HCT116 (cell line): ENCODE data around the gene DAPK2.

Source experiments
- EGR1 ChIP-seq: IDR thresholded peaks from 2 replicates; pipeline ENCODE4 v1.6.1; 2012; ENCODE audit warnings: low read depth
- EZH2phosphoT487 ChIP-seq: fragments of 200-600 bp; IDR thresholded peaks from 2 replicates; pipeline ENCODE4 v1.6.1; 2018; ENCODE audit warnings: antibody characterized with exemption, borderline replicate concordance
- POLR2A ChIP-seq: IDR thresholded peaks from 2 replicates; pipeline ENCODE4 v1.7.0; 2011; ENCODE audit warnings: borderline replicate concordance; ENCODE audit not compliant: insufficient read depth, insufficient read length; ENCODE audit errors: extremely low read depth
- POLR2AphosphoS5 ChIP-seq: IDR thresholded peaks from 2 replicates; pipeline ENCODE4 v1.6.1; 2011; ENCODE audit warnings: mild to moderate bottlenecking, low read depth, low read length, moderate library complexity
- SIN3A ChIP-seq: IDR thresholded peaks from 2 replicates; pipeline ENCODE4 v1.6.1; 2012; ENCODE audit warnings: low read depth
- TF ChIP-seq, protein P1 (sequence below): IDR thresholded peaks from 2 replicates; pipeline ENCODE4 v1.6.1; 2012
- TF ChIP-seq, protein P2 (sequence below), 3 experiments: fragments of 200-600 bp in 1 of 3; sonication (generic) in 1 of 3; IDR thresholded peaks in 2 of 3; conservative IDR thresholded peaks in 1 of 3; 2 replicates each; pipeline ENCODE4 v1.5.1; 2012 to 2017; ENCODE audit warnings: low read depth in 2 of 3, low read length in 2 of 3, antibody characterized with exemption in 1 of 3, borderline replicate concordance in 1 of 3, control low read depth in 1 of 3, mild to moderate bottlenecking in 1 of 3, mixed read lengths in 1 of 3, mixed run types in 1 of 3, moderate library complexity in 1 of 3; ENCODE audit not compliant: insufficient read depth in 1 of 3

DNA sequence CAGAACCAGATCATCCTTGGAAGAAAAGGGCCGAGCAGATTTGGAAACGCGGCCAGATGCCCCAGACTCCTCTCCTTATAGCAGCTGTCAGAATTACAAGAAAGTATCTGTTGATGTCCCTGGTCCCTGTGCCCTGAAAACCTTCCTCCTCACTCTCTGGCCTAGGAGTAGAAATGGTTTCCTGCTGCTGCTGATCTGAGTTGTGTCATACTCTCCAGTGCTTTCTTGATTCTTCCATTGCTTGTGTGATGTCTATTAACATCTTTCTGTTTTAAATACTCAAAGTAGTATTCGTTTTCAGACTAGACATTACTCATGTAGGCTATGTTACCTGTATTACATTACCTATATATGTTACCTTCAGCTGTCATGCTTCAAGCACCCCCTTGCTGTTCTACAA is 185.7 kb downstream of the DAPK2 start:
- TF ChIP-seq POLR2A (no peak), POLR2AphosphoS5 (no peak), EZH2phosphoT487 (no peak), SIN3A (no peak), EGR1 (no peak)
- TF ChIP-seq, protein P1, sequence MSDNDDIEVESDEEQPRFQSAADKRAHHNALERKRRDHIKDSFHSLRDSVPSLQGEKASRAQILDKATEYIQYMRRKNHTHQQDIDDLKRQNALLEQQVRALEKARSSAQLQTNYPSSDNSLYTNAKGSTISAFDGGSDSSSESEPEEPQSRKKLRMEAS: no peak
- TF ChIP-seq, protein P2, sequence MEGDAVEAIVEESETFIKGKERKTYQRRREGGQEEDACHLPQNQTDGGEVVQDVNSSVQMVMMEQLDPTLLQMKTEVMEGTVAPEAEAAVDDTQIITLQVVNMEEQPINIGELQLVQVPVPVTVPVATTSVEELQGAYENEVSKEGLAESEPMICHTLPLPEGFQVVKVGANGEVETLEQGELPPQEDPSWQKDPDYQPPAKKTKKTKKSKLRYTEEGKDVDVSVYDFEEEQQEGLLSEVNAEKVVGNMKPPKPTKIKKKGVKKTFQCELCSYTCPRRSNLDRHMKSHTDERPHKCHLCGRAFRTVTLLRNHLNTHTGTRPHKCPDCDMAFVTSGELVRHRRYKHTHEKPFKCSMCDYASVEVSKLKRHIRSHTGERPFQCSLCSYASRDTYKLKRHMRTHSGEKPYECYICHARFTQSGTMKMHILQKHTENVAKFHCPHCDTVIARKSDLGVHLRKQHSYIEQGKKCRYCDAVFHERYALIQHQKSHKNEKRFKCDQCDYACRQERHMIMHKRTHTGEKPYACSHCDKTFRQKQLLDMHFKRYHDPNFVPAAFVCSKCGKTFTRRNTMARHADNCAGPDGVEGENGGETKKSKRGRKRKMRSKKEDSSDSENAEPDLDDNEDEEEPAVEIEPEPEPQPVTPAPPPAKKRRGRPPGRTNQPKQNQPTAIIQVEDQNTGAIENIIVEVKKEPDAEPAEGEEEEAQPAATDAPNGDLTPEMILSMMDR (IDR thresholded peaks at IDR 0.05 in 2 of 3, conservative IDR thresholded peaks at IDR 0.05 in 1 of 3; ENCODE audit: borderline replicate concordance in 1 of 3, insufficient read depth in 1 of 3, low read depth in 2 of 3, low read length in 2 of 3): no peak
